NCI-H146 treated with DMSO at 0.1 percent for 48 hours (cell line): ENCODE data around the gene GRIA4.
"Not testable (repeated sequence)": the region's sequence is repeated elsewhere in the genome, so short reads cannot be mapped to it uniquely, and the experiment has no call there.

Source experiments
- DNase-seq: peaks from one replicate; lab custom pipeline; 2025; ENCODE audit not compliant: unreplicated experiment; lab: John Stamatoyannopoulos, UW

The GRIA4 gene

GRCh38 chr11:105986554-105986953 lies 376.7 kb downstream of the GRIA4 start:
- DNase-seq: no peak

GRCh38 chr11:105988197-105988596 lies 378.3 kb downstream of the GRIA4 start:
- DNase-seq: no peak

- no peak for DNase-seq
These were observed 379.3 kb downstream of the GRIA4 start for GRCh38 chr11:105989124-105989523.

GRCh38 chr11:105991888-105992287 lies 382.0 kb downstream of the GRIA4 start:
- no peak for DNase-seq

GRCh38 chr11:106001304-106002012 lies 391.6 kb downstream of the GRIA4 start:
- DNase-seq: no peak

- DNase-seq: not testable (repeated sequence)
These were observed 393.2 kb downstream of the GRIA4 start for GRCh38 chr11:106003094-106003493.

- no peak for DNase-seq
These were observed 401.6 kb downstream of the GRIA4 start for GRCh38 chr11:106011481-106011880.

- no peak for DNase-seq
These were observed 402.9 kb downstream of the GRIA4 start for GRCh38 chr11:106012744-106013143.

GRCh38 chr11:106014035-106014434 lies 404.2 kb downstream of the GRIA4 start:
- DNase-seq: no peak

GRCh38 chr11:106014620-106015019 lies 404.7 kb downstream of the GRIA4 start:
- no peak for DNase-seq

GRCh38 chr11:106015066-106015465 lies 405.2 kb downstream of the GRIA4 start:
- DNase-seq: no peak

- DNase-seq: no peak
These were observed 407.2 kb downstream of the GRIA4 start for GRCh38 chr11:106017093-106017492.

- DNase-seq: no peak
These were observed 411.5 kb downstream of the GRIA4 start for GRCh38 chr11:106021181-106021966.

GRCh38 chr11:106021967-106022794 lies 412.3 kb downstream of the GRIA4 start, which contains the start of gene MSANTD4:
MSANTD4 (minus strand) TSS chr11:106022240; CDS start chr11:106010917, 11,323 bp downstream.
- DNase-seq: peak; percentile 97

GRCh38 chr11:106022795-106023275 lies 413.0 kb downstream of the GRIA4 start:
- no peak for DNase-seq

- DNase-seq: peak; percentile 7
These were observed 420.7 kb downstream of the GRIA4 start for GRCh38 chr11:106030609-106031008.

- DNase-seq: no peak
These were observed 421.4 kb downstream of the GRIA4 start for GRCh38 chr11:106031202-106031810.
